ENCODE measurements around the gene CDON.

The CDON gene

GRCh38 chr11:126098204-126098769 lies 35.6 kb upstream of the CDON start:
- H3K4me2 ChIP-seq (ENCODE audit: low read length): no peak overlapping the region
- no peak overlapping the region for H3K9ac ChIP-seq (ENCODE audit: low read length)
- no peak overlapping the region for H2AFZ ChIP-seq (ENCODE audit: low read length)

GRCh38 chr11:126095745-126096144 lies 33.1 kb upstream of the CDON start:
- Histone ChIP-seq H3K79me2 (ENCODE audit: insufficient read depth, low read length) (no peaks in the 10 kb centered on the region), H4K20me1 (ENCODE audit: insufficient read depth, low read length) (no peaks in the 10 kb centered on the region), H3K4me1 (ENCODE audit: insufficient read depth, low read length, severe bottlenecking) (no peaks in the 10 kb centered on the region), H3K9me2 (ENCODE audit: low read depth, low read length) (no peaks in the 10 kb centered on the region), H3K9ac (ENCODE audit: low read length) (no peak overlapping the region), H3K36me3 (ENCODE audit: insufficient read depth, low read length) (no peaks in the 10 kb centered on the region), H3K27ac (ENCODE audit: low read depth, low read length, poor library complexity, severe bottlenecking) (no peak overlapping the region), H3K4me3 (ENCODE audit: low read depth, low read length, poor library complexity, severe bottlenecking) (no peak overlapping the region), H3K27me3 (ENCODE audit: insufficient read depth, low read length) (no peaks in the 10 kb centered on the region), H3K9me3 (ENCODE audit: low read length) (no peaks in the 10 kb centered on the region), H3F3A (ENCODE audit: insufficient read depth, low read length) (no peaks in the 10 kb centered on the region), H3K4me2 (ENCODE audit: low read length) (no peak overlapping the region), H2AFZ (ENCODE audit: low read length) (no peak overlapping the region)
- TF ChIP-seq CTCF (IDR thresholded peaks at IDR 0.05; ENCODE audit: low read length) (no peak), EZH2 (IDR thresholded peaks at IDR 0.05; ENCODE audit: borderline replicate concordance, low read length) (no peak)

More at GRCh38 chr11:126098204-126098769, 35.6 kb upstream of the CDON start:
- H4K20me1 ChIP-seq (ENCODE audit: insufficient read depth, low read length): no peaks in the 10 kb centered on the region
- H3K79me2 ChIP-seq (ENCODE audit: insufficient read depth, low read length): no peaks in the 10 kb centered on the region
- H3K9me2 ChIP-seq (ENCODE audit: low read depth, low read length): no peaks in the 10 kb centered on the region
- TF ChIP-seq EZH2 (IDR thresholded peaks at IDR 0.05; ENCODE audit: borderline replicate concordance, low read length) (no peak), CTCF (IDR thresholded peaks at IDR 0.05; ENCODE audit: low read length) (no peak)
- H3K27ac ChIP-seq (ENCODE audit: low read depth, low read length, poor library complexity, severe bottlenecking): no peak overlapping the region
- no peaks in the 10 kb centered on the region for H3K36me3 ChIP-seq (ENCODE audit: insufficient read depth, low read length)
- H3K9me3 ChIP-seq (ENCODE audit: low read length): no peaks in the 10 kb centered on the region
- H3K4me1 ChIP-seq (ENCODE audit: insufficient read depth, low read length, severe bottlenecking): no peaks in the 10 kb centered on the region
- H3K4me3 ChIP-seq (ENCODE audit: low read depth, low read length, poor library complexity, severe bottlenecking): no peak overlapping the region
- H3F3A ChIP-seq (ENCODE audit: insufficient read depth, low read length): no peaks in the 10 kb centered on the region
- H3K27me3 ChIP-seq (ENCODE audit: insufficient read depth, low read length): no peaks in the 10 kb centered on the region

- H3K9ac ChIP-seq (ENCODE audit: low read length): no peak overlapping the region
- H3K4me1 ChIP-seq (ENCODE audit: insufficient read depth, low read length, severe bottlenecking): no peaks in the 10 kb centered on the region
- H3K9me2 ChIP-seq (ENCODE audit: low read depth, low read length): no peaks in the 10 kb centered on the region
- H3K9me3 ChIP-seq (ENCODE audit: low read length): no peaks in the 10 kb centered on the region
- no peaks in the 10 kb centered on the region for H3K36me3 ChIP-seq (ENCODE audit: insufficient read depth, low read length)
- H3K79me2 ChIP-seq (ENCODE audit: insufficient read depth, low read length): no peaks in the 10 kb centered on the region
- H2AFZ ChIP-seq (ENCODE audit: low read length): no peak overlapping the region
- H4K20me1 ChIP-seq (ENCODE audit: insufficient read depth, low read length): no peaks in the 10 kb centered on the region
- no peak overlapping the region for H3K4me3 ChIP-seq (ENCODE audit: low read depth, low read length, poor library complexity, severe bottlenecking)
- H3K4me2 ChIP-seq (ENCODE audit: low read length): no peak overlapping the region
- TF ChIP-seq CTCF (IDR thresholded peaks at IDR 0.05; ENCODE audit: low read length): no peak
- TF ChIP-seq EZH2 (IDR thresholded peaks at IDR 0.05; ENCODE audit: borderline replicate concordance, low read length): no peak
- H3K27me3 ChIP-seq (ENCODE audit: insufficient read depth, low read length): no peaks in the 10 kb centered on the region
- H3K27ac ChIP-seq (ENCODE audit: low read depth, low read length, poor library complexity, severe bottlenecking): no peak overlapping the region
- H3F3A ChIP-seq (ENCODE audit: insufficient read depth, low read length): no peaks in the 10 kb centered on the region
Measured at GRCh38 chr11:126090452-126090851, 27.8 kb upstream of the CDON start.
